GM10248 (cell line): ENCODE results near the gene SLC22A13.
"Not testable (repeated sequence)": the region's sequence is repeated elsewhere in the genome, so short reads cannot be mapped to it uniquely, and the experiment has no call there.

Experiments
- CTCF ChIA-PET: fragments of 300-600 bp; sonication (Branson Sonifier 250); formaldehyde crosslinking; extraction: SDS; loops from one replicate; lab custom pipeline; 2021; ENCODE audit warnings: antibody characterized with exemption; lab: Yijun Ruan, JAX
- POLR2A ChIA-PET: fragments of 350-650 bp; sonication (Branson Sonifier 250); formaldehyde crosslinking; extraction: SDS; loops from one replicate; lab custom pipeline; 2020; ENCODE audit warnings: antibody characterized with exemption; lab: Yijun Ruan, JAX
- DNase-seq: peaks from one replicate; pipeline ENCODE4 v3.0.0; 2012; ENCODE audit errors: extremely low spot score
- TF ChIP-seq, protein P1 (sequence below): IDR thresholded peaks from 2 replicates; pipeline ENCODE4 v1.5.1; 2012; ENCODE audit warnings: mild to moderate bottlenecking, low read depth; ENCODE audit errors: extremely low read depth, missing control alignments, control extremely low read depth

SLC22A13 gene

GRCh38 chr3:38226273-38226672 lies 39.3 kb upstream of the SLC22A13 start:
- TF ChIP-seq, protein P1, sequence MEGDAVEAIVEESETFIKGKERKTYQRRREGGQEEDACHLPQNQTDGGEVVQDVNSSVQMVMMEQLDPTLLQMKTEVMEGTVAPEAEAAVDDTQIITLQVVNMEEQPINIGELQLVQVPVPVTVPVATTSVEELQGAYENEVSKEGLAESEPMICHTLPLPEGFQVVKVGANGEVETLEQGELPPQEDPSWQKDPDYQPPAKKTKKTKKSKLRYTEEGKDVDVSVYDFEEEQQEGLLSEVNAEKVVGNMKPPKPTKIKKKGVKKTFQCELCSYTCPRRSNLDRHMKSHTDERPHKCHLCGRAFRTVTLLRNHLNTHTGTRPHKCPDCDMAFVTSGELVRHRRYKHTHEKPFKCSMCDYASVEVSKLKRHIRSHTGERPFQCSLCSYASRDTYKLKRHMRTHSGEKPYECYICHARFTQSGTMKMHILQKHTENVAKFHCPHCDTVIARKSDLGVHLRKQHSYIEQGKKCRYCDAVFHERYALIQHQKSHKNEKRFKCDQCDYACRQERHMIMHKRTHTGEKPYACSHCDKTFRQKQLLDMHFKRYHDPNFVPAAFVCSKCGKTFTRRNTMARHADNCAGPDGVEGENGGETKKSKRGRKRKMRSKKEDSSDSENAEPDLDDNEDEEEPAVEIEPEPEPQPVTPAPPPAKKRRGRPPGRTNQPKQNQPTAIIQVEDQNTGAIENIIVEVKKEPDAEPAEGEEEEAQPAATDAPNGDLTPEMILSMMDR = no peak
- DNase-seq = no peak
- ChIA-PET CTCF (interaction anchor here (1.2 to 1.3 kb wide), 2 partner anchors 10 to 12 kb away, joined by 3 to 4 read pairs; no protein-coding TSS in a partner anchor), POLR2A (no interaction called here)

- TF ChIP-seq, protein P1 = no peak
- DNase-seq = no peak
- CTCF ChIA-PET = interaction anchor here (1.5 to 1.6 kb wide), 2 partner anchors 12 to 18 kb away, joined by 4 read pairs; no protein-coding TSS in a partner anchor
- POLR2A ChIA-PET = no interaction called here
Observed at GRCh38 chr3:38227989-38228388, 37.6 kb upstream of the SLC22A13 start.

DNA sequence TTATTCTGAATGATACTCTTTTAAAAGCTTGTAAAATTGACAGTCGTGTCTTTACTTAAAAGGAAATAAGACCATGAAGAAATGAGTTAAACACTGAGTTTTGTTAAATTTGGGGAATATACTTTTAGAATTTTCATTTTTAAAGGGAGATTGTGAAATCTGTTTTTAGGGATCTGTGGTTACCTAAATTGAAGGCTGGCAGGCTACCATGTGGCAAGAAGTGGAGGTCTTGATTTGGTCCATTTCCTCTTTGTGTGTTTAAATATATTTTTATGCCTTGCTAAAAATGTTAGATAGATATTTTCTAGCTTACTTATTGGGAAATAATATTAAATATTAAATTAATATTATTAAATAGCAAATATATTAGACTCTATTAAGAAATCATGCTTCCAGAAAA lies 36.6 kb upstream of the SLC22A13 start:
- TF ChIP-seq, protein P1 = no peak
- ChIA-PET POLR2A (no interaction called here), CTCF (interaction anchor here (1.6 kb wide), 1 partner anchor 19 kb away, joined by 4 read pairs; no protein-coding TSS in a partner anchor)
- no peak for DNase-seq

GRCh38 chr3:38232701-38233100 lies 32.9 kb upstream of the SLC22A13 start:
- ChIA-PET POLR2A (no interaction called here), CTCF (interaction anchor here (1.7 to 2.4 kb wide), 3 partner anchors 14 to 68 kb away, joined by 5 to 8 read pairs (median 7); partner anchors contain the start of gene OXSR1)
- no peak for DNase-seq
- TF ChIP-seq, protein P1 = no peak

DNA sequence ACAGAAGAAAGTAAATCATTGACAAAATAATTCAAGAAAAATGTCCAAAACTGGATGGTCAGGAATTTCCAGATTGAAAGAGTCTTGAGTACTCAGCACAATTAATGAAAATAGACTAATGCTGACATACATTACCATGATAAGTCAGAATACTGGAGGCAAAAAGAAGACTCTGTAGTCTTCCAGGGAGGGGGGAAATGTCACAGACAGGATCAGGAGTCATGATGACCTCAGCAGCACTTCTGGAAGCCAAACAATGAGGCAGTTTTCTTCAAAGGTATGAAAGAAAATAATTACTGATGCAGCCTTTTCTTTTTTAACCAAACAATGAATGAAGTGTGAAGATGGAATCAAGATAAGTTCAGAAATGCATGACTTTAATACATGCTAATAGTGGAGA lies 30.1 kb upstream of the SLC22A13 start:
- no peak for DNase-seq
- ChIA-PET POLR2A (no interaction called here), CTCF (interaction anchor here (1.3 to 1.9 kb wide), 2 partner anchors 14 to 70 kb away, joined by 4 read pairs; partner anchors contain the start of gene OXSR1)
- TF ChIP-seq, protein P1 = no peak

GRCh38 chr3:38238416-38239008 lies 27.1 kb upstream of the SLC22A13 start:
- DNase-seq = no peak
- ChIA-PET POLR2A (no interaction called here), CTCF (interaction anchor here (0.9 to 1.8 kb wide), 4 partner anchors 9 to 242 kb away, joined by 3 to 5 read pairs (median 4); no protein-coding TSS in a partner anchor)
- TF ChIP-seq, protein P1 = no peak

DNA sequence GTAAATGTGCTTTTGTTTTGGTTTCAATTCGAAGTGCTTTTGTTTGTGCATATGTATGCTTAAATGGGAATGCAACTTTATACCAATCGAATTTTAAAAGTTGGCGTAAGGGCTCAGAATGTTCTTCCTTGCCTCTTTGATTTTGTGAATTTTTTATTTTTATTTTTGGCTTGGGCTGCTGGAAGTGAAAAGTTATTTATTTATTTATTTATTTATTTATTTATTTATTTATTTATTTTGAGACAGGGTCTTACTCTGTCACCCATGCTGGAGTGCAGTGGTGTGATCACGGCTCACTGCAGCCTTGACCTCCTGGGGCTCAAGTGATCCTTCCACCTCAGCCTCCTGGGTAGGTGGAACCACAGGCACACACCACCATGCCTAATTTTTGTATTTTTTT lies 22.8 kb upstream of the SLC22A13 start:
- CTCF ChIA-PET = interaction anchor here (1.1 kb wide), 1 partner anchor 9 kb away, joined by 4 read pairs; no protein-coding TSS in a partner anchor
- DNase-seq, POLR2A ChIA-PET: not testable (repeated sequence)
